Limb (tissue), 2 donors: ENCODE results near the gene C16orf95.
A peak's percentile ranks its signal among the peaks of the same experiment; 100 is the strongest.

Source experiments
- DNase-seq, 2 donors: peaks; one replicate each; pipeline ENCODE4 v3.0.0-alpha.2; 2016; ENCODE audit errors: extremely low spot score in 2 of 2

C16orf95 gene

GRCh38 chr16:87317750-87318644, 805 bp upstream of the C16orf95 start:
- DNase-seq = peak; percentile 33 to 67

- DNase-seq = no peak
These were observed 706 bp downstream of the C16orf95 start for GRCh38 chr16:87316450-87316922.

GRCh38 chr16:87314990-87315420, 2.2 kb downstream of the C16orf95 start:
- no peak for DNase-seq

GRCh38 chr16:87312008-87312407, 5.2 kb downstream of the C16orf95 start:
- DNase-seq = no peak

GRCh38 chr16:87311387-87311786, 5.8 kb downstream of the C16orf95 start:
- no peak for DNase-seq

- DNase-seq = no peak
These were observed 6.6 kb downstream of the C16orf95 start for GRCh38 chr16:87310610-87311009.

GRCh38 chr16:87309620-87310525, 7.3 kb downstream of the C16orf95 start:
- DNase-seq = no peak

GRCh38 chr16:87308826-87309225, 8.4 kb downstream of the C16orf95 start:
- no peak for DNase-seq

- DNase-seq = no peak
These were observed 10.7 kb downstream of the C16orf95 start for GRCh38 chr16:87306516-87306915.

GRCh38 chr16:87305505-87306391, 11.4 kb downstream of the C16orf95 start:
- no peak for DNase-seq

- no peak for DNase-seq
These were observed 12.2 kb downstream of the C16orf95 start for GRCh38 chr16:87304951-87305350.

GRCh38 chr16:87303962-87304521, 13.2 kb downstream of the C16orf95 start:
- no peak for DNase-seq

- DNase-seq = no peak
These were observed 13.7 kb downstream of the C16orf95 start for GRCh38 chr16:87303431-87303930.

- DNase-seq = no peak
These were observed 18.2 kb downstream of the C16orf95 start for GRCh38 chr16:87298857-87299465.

GRCh38 chr16:87297918-87298631, 19.1 kb downstream of the C16orf95 start:
- peak in 1 of 2 donors; percentile 53 for DNase-seq

- DNase-seq = no peak
These were observed 19.8 kb downstream of the C16orf95 start for GRCh38 chr16:87297407-87297806.

- no peak for DNase-seq
These were observed 21.3 kb downstream of the C16orf95 start for GRCh38 chr16:87295661-87296531.

- no peak for DNase-seq
These were observed 21.9 kb downstream of the C16orf95 start for GRCh38 chr16:87295259-87295658.
